HS-5 (cell line): ENCODE results near the gene ZNF749.
"Not testable (repeated sequence)": the region's sequence is repeated elsewhere in the genome, so short reads cannot be mapped to it uniquely, and the experiment has no call there.

ENCODE experiments used
- DNase-seq: peaks from one replicate; pipeline ENCODE4 v3.0.0-alpha.2; 2012; ENCODE audit warnings: low read depth

Gene ZNF749

GRCh38 chr19:57466489-57466888, 31.4 kb downstream of the ZNF749 start:
- no peak for DNase-seq

- DNase-seq: no peak
Measured at GRCh38 chr19:57473646-57474045, 38.5 kb downstream of the ZNF749 start.

- DNase-seq: peak; percentile 43
Measured at GRCh38 chr19:57477191-57478008, 42.3 kb downstream of the ZNF749 start, which contains the start of gene ZNF772. ZNF772 (minus strand) TSS chr19:57477566; CDS start chr19:57477309, 257 bp downstream.

- DNase-seq: peak; percentile 54
Measured at GRCh38 chr19:57487477-57488298, 52.6 kb downstream of the ZNF749 start, which contains the start of gene ZNF419. ZNF419 (plus strand) TSS chr19:57487750; CDS start chr19:57487951, 201 bp downstream.

GRCh38 chr19:57488299-57488644, 53.1 kb downstream of the ZNF749 start:
- not testable (repeated sequence) for DNase-seq
